ENCODE results near the gene RILPL1.
"Not testable (repeated sequence)": the region's sequence is repeated elsewhere in the genome, so short reads cannot be mapped to it uniquely, and the experiment has no call there.

RILPL1 gene

DNA sequence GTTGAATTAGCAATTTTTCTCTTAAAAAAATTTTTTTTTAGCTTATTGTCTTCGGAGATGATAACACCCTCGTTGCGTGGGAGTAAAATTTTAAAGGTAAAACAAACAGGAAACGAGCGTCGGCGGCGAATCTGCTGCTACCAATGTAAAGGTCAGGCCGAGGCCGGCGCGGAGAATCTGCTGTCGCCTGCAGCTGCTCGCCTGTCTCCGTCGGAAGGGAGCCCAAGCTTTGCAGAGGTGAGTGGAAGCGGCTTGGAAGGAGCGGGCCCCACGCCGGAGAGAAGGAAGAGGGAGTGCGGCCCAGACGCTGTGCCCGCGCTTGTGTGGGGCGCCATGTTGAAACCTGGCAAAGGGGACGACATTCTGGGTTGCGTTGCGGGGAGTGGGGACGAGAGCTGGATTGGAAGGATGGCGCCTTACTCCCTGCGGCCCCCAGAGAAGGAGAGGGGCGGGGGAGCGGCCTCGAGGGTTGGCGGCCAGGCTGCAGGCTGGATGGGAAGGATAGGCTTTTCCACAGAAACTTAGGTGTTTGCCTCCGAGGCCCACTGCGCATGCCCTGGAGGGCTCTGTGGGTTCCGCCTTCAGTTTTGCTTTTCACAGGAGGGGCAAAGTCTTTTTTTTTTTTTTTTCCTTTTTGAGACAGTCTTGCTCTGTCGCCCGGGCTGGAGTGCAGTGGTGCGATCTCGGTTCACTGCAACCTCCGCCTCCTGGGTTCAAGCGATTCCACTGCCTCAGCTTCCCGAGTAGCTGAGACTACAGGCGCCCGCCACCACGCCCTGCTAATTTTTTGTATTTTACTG, 75.3 kb downstream of the RILPL1 start, which contains the start of gene SNRNP35:
SNRNP35 (plus strand) TSS at position 160 of the 800 bp plus-strand sequence. CDS start 7,402 bp downstream, outside the sequence.
- peak within 1 kb of the TSS; percentile 88 for H3K4me3 ChIP-seq (ENCODE audit: low read depth, low read length)
- TF ChIP-seq CTCF (IDR thresholded peaks at IDR 0.05; ENCODE audit: borderline replicate concordance, insufficient read depth, low read depth, low read length): no peak

- no peak for TF ChIP-seq CTCF (IDR thresholded peaks at IDR 0.05; ENCODE audit: borderline replicate concordance, insufficient read depth, low read depth, low read length)
- H3K4me3 ChIP-seq (ENCODE audit: low read depth, low read length): no peak overlapping the region
These were observed 80.4 kb downstream of the RILPL1 start for GRCh38 chr12:123453165-123453564.

DNA sequence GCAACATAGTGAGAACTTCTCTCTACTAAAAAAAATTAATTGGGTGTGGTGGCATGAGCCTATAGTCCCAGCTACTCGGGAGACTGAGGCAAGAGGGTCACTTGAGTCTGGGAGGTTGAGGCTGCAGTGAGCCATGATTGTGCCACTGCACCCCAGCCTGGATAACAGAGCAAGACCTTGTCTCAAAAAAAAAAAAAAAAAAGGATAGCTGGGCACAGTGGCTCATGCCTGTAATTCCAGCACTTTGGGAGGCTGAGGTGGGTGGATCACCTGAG, 81.3 kb downstream of the RILPL1 start:
- H3K4me3 ChIP-seq (ENCODE audit: low read depth, low read length): not testable (repeated sequence)

DNA sequence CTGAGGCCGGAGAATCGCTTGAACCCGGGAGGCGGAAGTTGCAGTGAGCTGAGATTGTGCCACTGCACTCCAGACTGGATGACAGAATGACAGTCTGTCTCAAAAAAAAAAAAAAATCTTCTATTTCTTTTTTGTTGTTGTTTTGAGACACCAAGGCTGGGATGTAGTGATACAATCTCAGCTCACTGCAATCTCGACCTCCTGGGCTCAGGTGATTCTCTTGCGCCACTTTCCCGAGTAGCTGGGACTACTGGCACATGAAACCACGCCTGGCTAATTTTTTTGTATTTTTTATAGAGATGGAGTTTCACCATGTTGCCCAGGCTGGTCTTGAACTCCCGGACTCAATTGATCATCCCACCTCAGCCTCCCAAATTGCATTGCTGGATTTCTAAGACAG, 82.9 kb downstream of the RILPL1 start:
- no peak overlapping the region for H3K4me3 ChIP-seq (ENCODE audit: low read depth, low read length)
- no peak for TF ChIP-seq CTCF (IDR thresholded peaks at IDR 0.05; ENCODE audit: borderline replicate concordance, insufficient read depth, low read depth, low read length)

DNA sequence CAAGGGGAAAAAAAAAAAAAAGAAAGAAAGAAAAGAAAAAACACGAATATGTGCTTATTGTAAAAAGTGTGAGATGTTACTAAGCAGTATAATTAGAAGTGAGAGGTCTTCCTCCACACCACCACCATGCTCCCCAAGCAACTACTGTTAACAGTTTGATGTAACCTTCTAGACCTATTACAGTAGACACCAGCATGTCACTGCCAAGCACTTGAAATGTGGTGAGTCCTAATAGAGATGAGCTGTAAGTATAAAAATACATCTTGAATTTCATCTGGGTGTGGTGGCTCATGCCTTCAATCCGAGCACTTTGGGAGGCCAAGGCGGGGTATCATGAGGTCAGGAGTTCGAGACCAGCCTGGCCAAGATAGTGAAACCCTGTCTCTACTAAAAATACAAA, 83.7 kb downstream of the RILPL1 start:
- H3K4me3 ChIP-seq (ENCODE audit: low read depth, low read length): no peak overlapping the region
- TF ChIP-seq CTCF (IDR thresholded peaks at IDR 0.05; ENCODE audit: borderline replicate concordance, insufficient read depth, low read depth, low read length): no peak

- no peak for TF ChIP-seq CTCF (IDR thresholded peaks at IDR 0.05; ENCODE audit: borderline replicate concordance, insufficient read depth, low read depth, low read length)
- H3K4me3 ChIP-seq (ENCODE audit: low read depth, low read length): no peak overlapping the region
These were observed 84.2 kb downstream of the RILPL1 start for GRCh38 chr12:123449249-123449733.

DNA sequence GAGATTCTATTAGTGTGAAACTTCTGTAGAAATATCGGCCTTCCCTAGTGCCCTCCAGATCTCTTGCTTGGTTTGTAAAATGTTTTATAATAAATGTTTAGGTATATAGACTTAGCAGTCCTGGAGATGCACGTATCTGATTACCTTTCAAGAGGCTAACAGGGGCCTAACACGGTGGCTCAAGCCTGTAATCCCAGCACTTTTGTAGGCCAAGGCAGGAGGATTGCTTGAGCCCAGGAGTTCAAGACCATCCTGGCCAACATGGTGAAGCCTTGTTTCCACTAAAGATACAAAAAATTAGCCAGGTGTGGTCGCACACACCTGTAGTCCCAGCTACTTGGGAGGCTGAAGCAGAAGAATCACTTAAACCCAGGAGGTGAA, 87.2 kb downstream of the RILPL1 start:
- TF ChIP-seq CTCF (IDR thresholded peaks at IDR 0.05; ENCODE audit: borderline replicate concordance, insufficient read depth, low read depth, low read length): no peak
- no peak overlapping the region for H3K4me3 ChIP-seq (ENCODE audit: low read depth, low read length)
